ENCODE data around the gene ADGRB2.

The ADGRB2 gene

GRCh38 chr1:31762726-31763670 lies 1.1 kb downstream of the ADGRB2 start:
- no peak for DNase-seq (ENCODE audit: low read depth)

GRCh38 chr1:31762323-31762722 lies 1.8 kb downstream of the ADGRB2 start:
- no peak for DNase-seq (ENCODE audit: low read depth)

GRCh38 chr1:31761883-31762282 lies 2.3 kb downstream of the ADGRB2 start:
- no peak for DNase-seq (ENCODE audit: low read depth)

- DNase-seq (ENCODE audit: low read depth), result no peak
Observed at GRCh38 chr1:31760471-31761470, 3.4 kb downstream of the ADGRB2 start.

GRCh38 chr1:31759298-31760023 lies 4.7 kb downstream of the ADGRB2 start:
- DNase-seq (ENCODE audit: low read depth), result no peak

GRCh38 chr1:31758823-31759222 lies 5.3 kb downstream of the ADGRB2 start:
- DNase-seq (ENCODE audit: low read depth), result no peak

- no peak for DNase-seq (ENCODE audit: low read depth)
Observed at GRCh38 chr1:31757989-31758388, 6.2 kb downstream of the ADGRB2 start.

- no peak for DNase-seq (ENCODE audit: low read depth)
Observed at GRCh38 chr1:31757204-31757679, 6.9 kb downstream of the ADGRB2 start.

- DNase-seq (ENCODE audit: low read depth), result no peak
Observed at GRCh38 chr1:31756578-31756977, 7.6 kb downstream of the ADGRB2 start.

GRCh38 chr1:31755850-31756492 lies 8.2 kb downstream of the ADGRB2 start:
- no peak for DNase-seq (ENCODE audit: low read depth)

- peak; percentile 31 for DNase-seq (ENCODE audit: low read depth)
Observed at GRCh38 chr1:31755197-31755611, 8.9 kb downstream of the ADGRB2 start.

GRCh38 chr1:31754397-31754796 lies 9.7 kb downstream of the ADGRB2 start:
- no peak for DNase-seq (ENCODE audit: low read depth)

- no peak for DNase-seq (ENCODE audit: low read depth)
Observed at GRCh38 chr1:31753707-31754349, 10.3 kb downstream of the ADGRB2 start.

- DNase-seq (ENCODE audit: low read depth), result no peak
Observed at GRCh38 chr1:31752952-31753475, 11.1 kb downstream of the ADGRB2 start.

- DNase-seq (ENCODE audit: low read depth), result no peak
Observed at GRCh38 chr1:31752258-31752657, 11.9 kb downstream of the ADGRB2 start.

- DNase-seq (ENCODE audit: low read depth), result no peak
Observed at GRCh38 chr1:31751822-31752241, 12.3 kb downstream of the ADGRB2 start.

GRCh38 chr1:31750858-31751510 lies 13.2 kb downstream of the ADGRB2 start:
- no peak for DNase-seq (ENCODE audit: low read depth)

- no peak for DNase-seq (ENCODE audit: low read depth)
Observed at GRCh38 chr1:31749785-31750735, 14.1 kb downstream of the ADGRB2 start.

GRCh38 chr1:31748365-31748764 lies 15.8 kb downstream of the ADGRB2 start:
- no peak for DNase-seq (ENCODE audit: low read depth)
